RWPE2 (cell line): ENCODE results near the gene EPC2.

ENCODE experiments used
- ATAC-seq: fragments of 200-7000 bp; cut with Tn5 transposase; 3 replicates; pipeline ENCODE4 v1.9.1; 2021; ENCODE audit warnings: low read depth
- DNase-seq: peaks from one replicate; pipeline ENCODE4 v3.0.0-alpha.2; 2020; ENCODE audit warnings: low spot score
- H3K27ac ChIP-seq: fragments of 450-650 bp; 2 replicates; pipeline ENCODE4 v1.5.1; 2017; ENCODE audit warnings: mild to moderate bottlenecking; ENCODE audit not compliant: poor library complexity, severe bottlenecking
- H3K27me3 ChIP-seq: fragments of 250-450 bp; sonication (Bioruptor Pico); 2 replicates; pipeline ENCODE4 v1.5.1; 2021; ENCODE audit warnings: mild to moderate bottlenecking, moderate library complexity; ENCODE audit not compliant: insufficient read depth, poor library complexity, severe bottlenecking
- H3K36me3 ChIP-seq: fragments of 250-450 bp; sonication (Bioruptor Pico); 2 replicates; pipeline ENCODE4 v1.5.1; 2020; ENCODE audit warnings: low read depth, mild to moderate bottlenecking, moderate library complexity
- H3K4me1 ChIP-seq: fragments of 250-450 bp; sonication (Bioruptor Pico); 2 replicates; pipeline ENCODE4 v1.5.1; 2021; ENCODE audit warnings: mild to moderate bottlenecking, moderate library complexity; ENCODE audit not compliant: insufficient read depth, poor library complexity, severe bottlenecking
- H3K4me3 ChIP-seq: fragments of 250-450 bp; sonication (Bioruptor Pico); 2 replicates; pipeline ENCODE4 v1.5.1; 2021; ENCODE audit warnings: mild to moderate bottlenecking, moderate library complexity; ENCODE audit not compliant: severe bottlenecking
- H3K9me3 ChIP-seq: fragments of 250-450 bp; sonication (Bioruptor Pico); 2 replicates; pipeline ENCODE4 v1.5.1; 2021; ENCODE audit warnings: mild to moderate bottlenecking, moderate library complexity; ENCODE audit not compliant: severe bottlenecking
- TF ChIP-seq, protein P1 (sequence below): fragments of 450-650 bp; IDR thresholded peaks from one replicate; pipeline ENCODE4 v1.5.1; 2017; ENCODE audit warnings: mild to moderate bottlenecking, moderate library complexity; ENCODE audit not compliant: poor library complexity, severe bottlenecking

Gene EPC2

DNA sequence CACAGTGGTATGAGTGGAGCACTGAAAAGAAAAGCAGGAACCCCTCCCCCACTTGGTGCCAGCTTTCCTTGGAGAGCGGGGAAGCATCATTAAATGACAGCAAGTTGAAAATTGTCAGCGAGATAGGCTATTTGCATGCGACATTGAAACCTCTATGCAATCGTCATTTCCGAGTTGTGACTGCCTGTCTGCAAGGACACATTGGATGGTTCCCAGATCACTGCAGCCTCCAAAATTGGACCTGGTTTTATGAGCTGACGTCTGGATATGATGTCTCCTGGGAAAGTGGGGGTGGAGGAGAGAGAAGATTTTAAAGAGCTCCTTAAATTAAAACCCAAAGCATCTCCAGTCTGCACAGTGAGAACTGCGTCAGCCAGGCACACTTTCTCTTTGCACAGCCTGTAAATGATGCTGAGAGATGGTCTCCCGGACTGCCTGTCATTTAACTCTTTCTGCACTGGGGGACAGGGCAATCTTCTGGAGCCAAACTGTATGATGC lies 172.7 kb downstream of the EPC2 start:
- Histone ChIP-seq H3K27me3 (peaks cover 3% of the 10 kb centered on the region), H3K27ac (no peak overlapping the region), H3K4me3 (no peak overlapping the region), H3K9me3 (no peaks in the 10 kb centered on the region), H3K4me1 (no peaks in the 10 kb centered on the region), H3K36me3 (no peaks in the 10 kb centered on the region)
- DNase-seq: no peak
- ATAC-seq: no peak
- TF ChIP-seq, protein P1, sequence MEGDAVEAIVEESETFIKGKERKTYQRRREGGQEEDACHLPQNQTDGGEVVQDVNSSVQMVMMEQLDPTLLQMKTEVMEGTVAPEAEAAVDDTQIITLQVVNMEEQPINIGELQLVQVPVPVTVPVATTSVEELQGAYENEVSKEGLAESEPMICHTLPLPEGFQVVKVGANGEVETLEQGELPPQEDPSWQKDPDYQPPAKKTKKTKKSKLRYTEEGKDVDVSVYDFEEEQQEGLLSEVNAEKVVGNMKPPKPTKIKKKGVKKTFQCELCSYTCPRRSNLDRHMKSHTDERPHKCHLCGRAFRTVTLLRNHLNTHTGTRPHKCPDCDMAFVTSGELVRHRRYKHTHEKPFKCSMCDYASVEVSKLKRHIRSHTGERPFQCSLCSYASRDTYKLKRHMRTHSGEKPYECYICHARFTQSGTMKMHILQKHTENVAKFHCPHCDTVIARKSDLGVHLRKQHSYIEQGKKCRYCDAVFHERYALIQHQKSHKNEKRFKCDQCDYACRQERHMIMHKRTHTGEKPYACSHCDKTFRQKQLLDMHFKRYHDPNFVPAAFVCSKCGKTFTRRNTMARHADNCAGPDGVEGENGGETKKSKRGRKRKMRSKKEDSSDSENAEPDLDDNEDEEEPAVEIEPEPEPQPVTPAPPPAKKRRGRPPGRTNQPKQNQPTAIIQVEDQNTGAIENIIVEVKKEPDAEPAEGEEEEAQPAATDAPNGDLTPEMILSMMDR: no peak

DNA sequence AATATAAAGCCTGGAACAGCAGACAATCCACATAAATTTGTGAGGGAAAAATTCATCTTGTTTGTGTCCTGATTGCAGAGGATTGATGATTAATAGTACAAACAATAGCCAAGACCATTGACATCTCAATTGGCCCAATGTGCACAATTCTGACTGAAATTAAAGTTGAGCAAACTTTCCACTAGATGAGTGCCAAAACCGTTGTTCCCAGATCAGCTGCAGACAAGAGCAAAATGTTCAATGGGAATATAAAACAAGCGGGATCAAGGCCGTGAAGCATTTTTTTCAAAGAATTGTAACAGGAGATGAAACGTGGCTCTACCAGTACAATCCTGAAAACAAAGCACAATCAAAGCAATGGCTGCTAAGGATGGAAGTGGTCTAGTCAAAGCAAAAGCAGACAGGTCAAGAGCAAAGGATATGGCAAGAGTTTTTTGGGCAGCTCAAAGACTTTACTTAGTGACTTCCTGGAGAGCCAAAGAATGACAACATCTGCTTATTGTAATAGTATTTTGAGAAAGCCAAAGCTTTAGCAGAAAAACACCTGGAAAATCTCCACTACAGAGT lies 174.6 kb downstream of the EPC2 start:
- Histone ChIP-seq H3K27ac (no peak overlapping the region), H3K9me3 (no peaks in the 10 kb centered on the region), H3K4me3 (no peak overlapping the region), H3K4me1 (no peaks in the 10 kb centered on the region), H3K27me3 (peaks cover 3% of the 10 kb centered on the region), H3K36me3 (no peaks in the 10 kb centered on the region)
- TF ChIP-seq, protein P1: no peak
- ATAC-seq: no peak
- DNase-seq: no peak

DNA sequence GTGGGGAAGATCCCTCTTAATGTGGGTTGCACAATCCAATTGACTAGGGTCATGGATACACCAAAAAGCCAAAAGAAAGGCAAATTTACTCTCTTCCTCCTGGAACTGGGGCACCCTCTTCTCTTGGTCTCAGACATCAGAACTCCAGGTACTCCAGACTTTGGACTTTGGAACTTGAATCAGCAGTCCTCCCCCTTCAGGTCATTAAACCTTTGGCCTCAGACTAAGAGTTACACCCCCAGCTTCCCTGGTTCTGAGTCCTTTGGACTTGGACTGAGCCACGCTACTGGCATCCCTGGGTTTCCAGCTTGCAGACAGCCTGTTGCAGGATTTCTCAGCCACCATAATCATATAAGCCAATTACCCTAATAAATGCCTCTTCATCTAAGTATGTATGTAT lies 179.6 kb downstream of the EPC2 start:
- TF ChIP-seq, protein P1: no peak
- no peak for ATAC-seq
- Histone ChIP-seq H3K27ac (no peak overlapping the region), H3K9me3 (no peaks in the 10 kb centered on the region), H3K4me1 (no peaks in the 10 kb centered on the region), H3K36me3 (no peaks in the 10 kb centered on the region), H3K27me3 (no peaks in the 10 kb centered on the region), H3K4me3 (no peak overlapping the region)
- DNase-seq: no peak

DNA sequence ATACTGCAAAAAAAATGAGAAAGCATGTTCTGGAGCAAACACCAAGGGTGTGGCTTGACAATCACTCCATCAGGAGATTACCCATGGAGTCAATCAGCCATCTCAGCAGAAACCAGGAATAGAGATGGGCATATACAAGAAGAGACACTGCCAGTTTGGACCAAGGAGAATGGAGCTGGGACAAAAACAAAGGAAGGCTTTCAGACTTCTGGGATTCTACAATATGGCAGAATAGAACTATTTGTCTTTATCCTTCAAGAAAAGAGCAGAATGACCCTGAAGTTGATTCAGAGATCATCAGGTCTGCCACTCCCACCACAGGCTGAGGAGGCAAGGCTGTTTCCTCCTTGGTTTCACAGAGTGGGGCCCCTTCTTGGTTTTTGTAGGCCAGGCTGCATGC lies 182.2 kb downstream of the EPC2 start:
- Histone ChIP-seq H3K27me3 (no peaks in the 10 kb centered on the region), H3K4me3 (no peak overlapping the region), H3K36me3 (no peaks in the 10 kb centered on the region), H3K4me1 (no peaks in the 10 kb centered on the region), H3K27ac (no peak overlapping the region), H3K9me3 (no peaks in the 10 kb centered on the region)
- TF ChIP-seq, protein P1: no peak
- no peak for DNase-seq
- no peak for ATAC-seq

DNA sequence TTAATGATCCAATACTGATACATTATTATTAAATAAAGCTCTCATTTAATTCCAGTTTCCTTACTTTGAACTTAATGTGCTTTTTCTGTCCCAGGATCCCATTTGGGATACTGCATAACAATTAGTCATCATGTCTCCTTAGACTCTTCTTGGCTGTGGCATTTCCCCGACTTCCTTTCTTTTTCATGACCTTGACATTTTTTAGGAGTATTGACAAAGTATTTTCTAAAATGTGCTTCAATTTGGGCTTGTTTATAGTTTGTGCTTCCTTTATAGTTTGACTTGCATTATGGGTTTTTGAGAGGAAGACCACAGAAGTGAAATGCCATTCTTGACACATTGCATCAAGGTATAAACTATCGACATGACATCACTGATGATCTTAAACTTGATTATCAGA lies 184.4 kb downstream of the EPC2 start:
- DNase-seq: no peak
- Histone ChIP-seq H3K27me3 (no peaks in the 10 kb centered on the region), H3K9me3 (no peaks in the 10 kb centered on the region), H3K4me3 (no peak overlapping the region), H3K36me3 (no peaks in the 10 kb centered on the region), H3K4me1 (no peaks in the 10 kb centered on the region), H3K27ac (no peak overlapping the region)
- no peak for ATAC-seq
- TF ChIP-seq, protein P1: no peak
